Fibroblast of peridontal ligament (primary cell): Measurements from ENCODE around the gene HOXB3.
A peak's percentile ranks its signal among the peaks of the same experiment; 100 is the strongest.

Experiments
- DNase-seq: peaks from one replicate; pipeline ENCODE4 v3.0.0-alpha.2; 2010; ENCODE audit errors: extremely low read depth

Gene HOXB3

DNA sequence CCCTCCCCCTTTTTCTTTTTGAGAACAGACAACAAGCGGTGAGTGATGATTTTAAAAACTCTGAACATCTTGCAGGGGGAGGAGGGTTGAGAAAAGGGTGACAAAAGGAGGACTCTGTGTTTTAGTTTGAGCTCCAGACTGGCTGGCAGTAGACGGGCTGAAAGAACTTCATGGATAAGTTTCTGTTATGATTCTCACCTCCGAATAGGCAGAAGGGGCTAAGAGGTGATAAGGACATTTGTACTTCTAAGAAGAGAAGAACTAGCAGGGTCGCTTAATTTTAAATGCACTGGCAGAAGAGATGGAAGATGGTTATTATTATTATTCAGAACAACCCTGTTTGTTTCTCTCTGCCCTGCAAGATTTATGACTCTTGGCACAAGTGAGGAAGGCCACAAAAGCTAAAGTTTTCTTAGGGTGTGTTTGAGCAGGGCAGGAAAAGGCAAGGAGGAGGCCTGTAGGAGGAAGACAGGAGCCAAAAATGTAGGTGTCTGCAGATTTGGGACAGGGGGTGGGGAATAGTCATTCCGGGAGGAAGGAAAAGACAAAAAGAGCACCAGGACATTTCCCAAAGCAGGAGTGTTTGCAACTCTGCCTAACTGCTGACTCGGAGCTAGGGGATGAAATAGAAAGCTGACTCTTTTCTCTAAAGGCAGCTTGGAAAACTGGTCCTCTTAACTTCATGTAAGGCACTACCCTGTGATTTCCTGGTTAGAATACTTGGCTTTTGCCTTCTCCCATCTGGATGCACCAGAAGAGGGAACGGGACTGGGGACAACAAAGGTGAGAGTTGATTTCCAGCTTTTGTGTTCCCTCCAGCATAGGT is 33.3 kb downstream of the HOXB3 start:
- DNase-seq: no peak

GRCh38 chr17:48556229-48556575 is 33.8 kb downstream of the HOXB3 start:
- no peak for DNase-seq

- DNase-seq: no peak
Measured at GRCh38 chr17:48555258-48556228, 34.5 kb downstream of the HOXB3 start.

DNA sequence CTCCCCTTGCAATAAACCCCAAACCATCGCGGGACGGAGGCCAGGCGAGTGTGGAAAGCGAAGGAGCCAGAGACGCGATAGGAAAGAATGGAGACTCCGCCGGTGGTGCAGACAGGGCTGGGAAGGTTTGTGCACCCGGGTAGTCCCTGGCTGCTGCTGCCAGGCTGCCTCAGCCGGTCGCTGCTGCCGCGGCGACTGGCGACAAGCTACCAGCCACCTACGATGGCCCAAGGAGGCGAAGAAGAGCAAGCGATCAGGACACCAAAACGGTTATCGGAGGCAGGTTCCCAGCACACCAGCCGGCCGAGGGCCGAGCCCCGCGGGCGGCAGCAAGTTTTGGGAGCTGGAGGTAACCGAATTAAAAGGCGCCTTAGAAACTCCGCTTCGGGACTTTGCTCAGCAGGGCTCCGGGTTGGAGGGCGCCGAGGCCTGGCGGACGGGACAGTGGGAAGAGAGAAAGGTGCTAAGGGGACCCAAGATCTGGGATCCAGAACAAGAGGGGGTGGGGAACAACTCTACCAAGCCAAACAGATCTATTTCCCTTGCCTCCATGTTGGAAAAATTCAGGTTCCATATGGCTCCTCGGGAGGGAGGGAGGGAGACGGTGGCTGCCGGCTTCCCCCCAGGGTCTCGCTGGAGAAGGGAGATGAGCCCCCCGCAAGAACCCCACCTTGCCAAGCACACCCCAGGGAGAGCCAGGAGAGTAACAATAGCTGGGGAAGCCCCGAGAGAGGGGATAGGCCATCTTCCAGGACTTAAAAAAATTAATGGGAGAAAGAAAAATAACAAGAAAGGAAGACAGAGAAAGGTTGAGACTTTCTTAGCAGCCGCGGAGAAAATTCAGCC is 35.4 kb downstream of the HOXB3 start:
- no peak for DNase-seq

- DNase-seq: no peak
Measured at GRCh38 chr17:48553826-48554225, 36.2 kb downstream of the HOXB3 start.

DNA sequence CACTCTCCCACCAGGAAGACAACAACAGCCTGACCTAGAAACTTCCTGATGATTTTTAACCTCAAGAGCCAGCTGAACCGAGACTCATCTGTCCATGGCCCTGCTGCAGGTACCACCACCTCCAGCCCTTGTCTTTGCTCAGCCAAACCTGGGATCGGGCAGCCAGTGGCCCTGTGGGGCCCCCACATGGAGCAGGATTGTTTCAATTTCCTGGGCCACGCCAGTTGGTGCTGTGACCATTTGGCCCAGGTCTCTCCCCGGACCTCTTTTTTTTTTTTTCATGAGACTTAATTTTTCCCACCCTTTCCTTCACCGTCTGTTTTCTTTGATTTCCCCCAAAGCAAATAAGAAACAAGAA is 36.9 kb downstream of the HOXB3 start:
- DNase-seq: no peak

- no peak for DNase-seq
Measured at GRCh38 chr17:48552466-48553189, 37.4 kb downstream of the HOXB3 start.

- no peak for DNase-seq
Measured at GRCh38 chr17:48551596-48552465, 38.2 kb downstream of the HOXB3 start.

DNA sequence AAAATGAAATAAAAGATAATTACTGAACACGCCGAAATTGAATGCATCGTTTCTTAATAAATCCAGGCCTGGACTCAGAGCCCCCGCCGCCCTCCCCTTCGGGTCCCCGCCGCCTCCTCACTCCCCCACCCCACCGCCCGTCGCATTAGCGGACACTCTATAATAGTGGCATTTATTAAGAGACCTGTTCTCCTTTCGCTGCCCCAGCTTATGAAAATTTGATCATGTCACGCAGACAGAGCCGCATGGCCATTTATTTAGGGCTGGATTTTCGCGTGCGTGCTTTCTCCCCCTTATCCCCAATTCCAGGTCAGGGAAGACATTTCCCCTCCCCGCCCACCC is 38.9 kb downstream of the HOXB3 start:
- DNase-seq: no peak

- no peak for DNase-seq
Measured at GRCh38 chr17:48550502-48551213, 39.4 kb downstream of the HOXB3 start.

- DNase-seq: no peak
Measured at GRCh38 chr17:48549914-48550501, 40.0 kb downstream of the HOXB3 start.

GRCh38 chr17:48549281-48549630 is 40.8 kb downstream of the HOXB3 start:
- no peak for DNase-seq

DNA sequence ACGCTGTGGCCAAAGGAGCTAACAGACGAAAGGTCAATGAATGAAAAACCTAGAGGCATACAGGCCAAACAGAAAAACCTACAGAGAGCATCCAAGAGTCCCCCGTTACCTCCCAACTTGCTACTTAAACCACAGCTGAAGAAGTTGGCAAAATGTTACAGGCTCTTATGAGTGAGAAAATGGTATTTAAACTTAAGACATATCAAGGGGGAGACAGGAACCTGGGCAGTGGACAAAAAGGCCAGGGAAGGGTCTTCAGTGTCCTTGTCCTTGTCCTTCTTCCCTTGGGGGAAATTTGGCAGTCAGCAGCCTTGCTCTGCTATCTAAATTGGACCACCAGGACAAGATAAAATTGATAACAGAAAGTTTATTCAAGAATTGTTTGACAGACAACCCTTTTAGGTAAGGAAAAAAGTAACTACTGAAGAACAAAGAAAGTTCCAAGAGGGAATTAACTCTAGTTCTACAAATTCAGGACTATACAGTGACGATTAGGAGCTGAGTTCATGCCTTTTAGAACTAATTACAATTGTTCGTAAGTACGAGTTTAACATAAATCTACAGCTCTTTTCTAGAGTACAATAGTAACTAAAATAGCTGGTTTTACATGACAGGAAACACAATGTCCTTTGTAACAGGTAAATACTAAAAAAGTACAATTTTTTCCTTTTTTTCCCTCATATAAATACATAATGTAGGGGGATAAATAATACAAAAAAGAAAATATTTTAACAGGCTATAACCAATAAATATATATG is 41.3 kb downstream of the HOXB3 start:
- DNase-seq: no peak

- no peak for DNase-seq
Measured at GRCh38 chr17:48547808-48548522, 42.1 kb downstream of the HOXB3 start.

DNA sequence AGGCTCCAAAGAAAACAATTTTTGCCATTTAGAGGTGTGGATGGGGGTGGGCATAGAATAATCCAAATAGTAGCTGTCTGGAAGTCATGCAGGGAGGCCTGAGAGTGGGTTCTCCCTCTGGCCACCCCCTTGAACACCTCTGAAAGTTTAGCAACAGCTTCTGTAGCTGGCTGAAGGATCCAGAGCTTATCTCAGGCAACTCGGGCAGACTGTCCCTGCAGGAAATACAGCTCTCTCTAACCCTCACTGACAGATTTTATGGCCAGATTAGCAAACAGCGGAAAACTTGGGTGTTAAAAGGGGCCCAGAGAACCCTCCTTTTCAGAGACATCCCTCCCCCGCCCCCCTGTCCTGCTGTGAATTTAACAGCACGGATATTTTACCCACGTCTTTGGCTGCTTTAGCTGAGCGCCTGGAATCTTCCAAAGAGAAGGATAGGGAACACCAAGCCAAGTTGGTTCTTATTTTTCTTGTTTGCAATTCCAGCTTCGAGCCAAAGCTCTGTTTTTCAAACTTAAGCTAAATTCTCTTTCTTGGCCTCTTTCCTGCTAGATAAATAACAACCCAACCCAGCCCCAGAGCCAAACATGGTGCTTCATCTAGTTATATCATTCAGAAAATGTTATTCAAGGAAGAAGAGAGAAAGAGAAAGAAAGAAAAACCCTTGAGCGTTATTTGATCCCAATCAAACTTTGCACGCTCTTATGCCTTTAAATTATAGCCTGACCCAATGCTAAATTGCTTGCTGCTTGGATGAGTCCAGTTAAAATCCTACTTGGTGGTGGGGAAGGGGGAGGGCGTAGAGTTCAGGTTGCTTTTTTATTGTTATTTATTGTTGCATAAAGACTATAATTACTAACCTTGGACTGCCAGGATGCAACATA is 42.9 kb downstream of the HOXB3 start:
- peak; percentile 2 for DNase-seq

GRCh38 chr17:48546137-48546923 is 43.7 kb downstream of the HOXB3 start:
- DNase-seq: no peak
